22Rv1 (cell line): ENCODE results near the gene DERA.

Experiments used
- CTCF ChIP-seq: fragments of 450-650 bp; IDR thresholded peaks from 2 replicates; pipeline ENCODE4 v1.5.1; 2017; ENCODE audit warnings: mild to moderate bottlenecking
- ZFX ChIP-seq: fragments of 450-650 bp; IDR thresholded peaks from 2 replicates; pipeline ENCODE4 v1.6.1; 2017; ENCODE audit warnings: antibody characterized with exemption, borderline replicate concordance

- no peak for TF ChIP-seq CTCF
- no peak for TF ChIP-seq ZFX
Observed at GRCh38 chr12:15937902-15938301, 26.8 kb downstream of the DERA start.
